Endothelial cell of umbilical vein (primary cell): ENCODE measurements around the gene MT1M. TPM values are rescaled to one million over a fixed set of nuclear protein-coding genes. Genes with fewer than 3 reads are reported as not detected.

Experiments
- BruUV-seq: library from RNA; stranded (reverse); fragments of 400-500 nt; replicated peaks from 2 replicates; lab custom pipeline; 2021; lab: Mats Ljungman, UMichigan
- CTCF ChIA-PET: fragments of 300-600, 350-600 bp; sonication (Branson Sonifier 250); formaldehyde crosslinking; loops from one replicate; lab custom pipeline; 2021; ENCODE audit warnings: antibody characterized with exemption, inconsistent platforms; lab: Charles Lee
- POLR2A ChIA-PET: fragments of 300-600, 350-600 bp; sonication (Branson Sonifier 250); formaldehyde crosslinking; loops from one replicate; lab custom pipeline; 2021; ENCODE audit warnings: antibody characterized with exemption, inconsistent platforms; lab: Charles Lee
- DNase-seq: peaks from one replicate; pipeline ENCODE4 v3.0.0-alpha.2; 2011; ENCODE audit warnings: low read depth, low spot score
- FAIRE-seq: peaks from 2 replicates; lab custom pipeline; 2011; peaks lifted over from hg19 to GRCh38; lab: Jason Lieb, UNC
- H2AFZ ChIP-seq: 2 replicates; pipeline ENCODE4 v1.6.0; 2012; ENCODE audit warnings: low read depth, low read length, control low read depth, inconsistent platforms
- H3K27ac ChIP-seq: 2 replicates; pipeline ENCODE4 v1.5.1; 2011; ENCODE audit warnings: low read depth, mild to moderate bottlenecking, control low read depth, low read length, moderate library complexity; ENCODE audit not compliant: insufficient read depth
- H3K27me3 ChIP-seq, 2 experiments: 2 replicates each; pipeline versions ENCODE4 v1.6.0 to v1.6.1; 2011; ENCODE audit warnings: low read length in 2 of 2, mixed read lengths in 1 of 2; ENCODE audit not compliant: control insufficient read depth in 2 of 2, insufficient read depth in 2 of 2
- H3K36me3 ChIP-seq, 2 experiments: 2 replicates in 1 of 2; 3 replicates in 1 of 2; pipeline ENCODE4 v1.5.1; 2011; ENCODE audit warnings: low read length in 2 of 2, mild to moderate bottlenecking in 1 of 2, moderate library complexity in 1 of 2; ENCODE audit not compliant: control insufficient read depth in 2 of 2, insufficient read depth in 2 of 2; ENCODE audit errors: extremely low read depth in 1 of 2
- H3K4me1 ChIP-seq: 3 replicates; pipeline ENCODE4 v1.5.1; 2011; ENCODE audit warnings: mild to moderate bottlenecking, low read length; ENCODE audit not compliant: control insufficient read depth, insufficient read depth; ENCODE audit errors: extremely low read depth
- H3K4me2 ChIP-seq: 2 replicates; pipeline ENCODE4 v1.6.1; 2011; ENCODE audit warnings: low read length, control low read depth, mixed read lengths; ENCODE audit not compliant: insufficient read depth
- H3K4me3 ChIP-seq, 3 experiments: fragments of 200-600 bp in 1 of 3; sonication (generic), shearing (Covaris generic) in 1 of 3; replicated peaks in 1 of 3; 2 replicates each; pipeline ENCODE4 v1.5.1; 2011 to 2016; ENCODE audit warnings: control low read depth in 3 of 3, low read length in 3 of 3, mild to moderate bottlenecking in 2 of 3, inconsistent platforms in 1 of 3, low read depth in 1 of 3, moderate library complexity in 1 of 3; ENCODE audit not compliant: insufficient read depth in 1 of 3
- H3K79me2 ChIP-seq: 2 replicates; pipeline ENCODE4 v1.6.0; 2012; ENCODE audit warnings: low read length, inconsistent platforms; ENCODE audit not compliant: control insufficient read depth, insufficient read depth
- H3K9ac ChIP-seq: replicated peaks from 2 replicates; pipeline ENCODE3; 2011; ENCODE audit warnings: low read length, control low read depth; ENCODE audit not compliant: insufficient read depth; ENCODE audit errors: extremely low read depth
- H3K9me1 ChIP-seq: replicated peaks from 3 replicates; pipeline ENCODE4 v1.6.0; 2011; ENCODE audit warnings: mild to moderate bottlenecking, low read length; ENCODE audit not compliant: control insufficient read depth, insufficient read depth; ENCODE audit errors: extremely low read depth
- H3K9me3 ChIP-seq: replicated peaks from 2 replicates; pipeline ENCODE4 v1.5.1; 2012; ENCODE audit warnings: low read length, inconsistent platforms; ENCODE audit not compliant: control insufficient read depth, insufficient read depth
- H4K20me1 ChIP-seq: replicated peaks from 2 replicates; pipeline ENCODE3; 2011; ENCODE audit warnings: mild to moderate bottlenecking, low read length; ENCODE audit not compliant: control insufficient read depth, insufficient read depth; ENCODE audit errors: extremely low read depth
- CTCF ChIP-seq, 2 donors: IDR thresholded peaks; 1 replicate in 1 of 2; 2 replicates in 1 of 2; pipeline ENCODE4 v1.5.1; 2011; ENCODE audit warnings: low read length in 2 of 2, mild to moderate bottlenecking in 2 of 2, moderate library complexity in 2 of 2, control low read depth in 1 of 2, inconsistent platforms in 1 of 2, low read depth in 1 of 2; ENCODE audit not compliant: insufficient read depth in 1 of 2; ENCODE audit errors: extremely low read depth in 1 of 2
- EZH2 ChIP-seq: IDR thresholded peaks from 2 replicates; pipeline ENCODE4 v1.6.1; 2012; ENCODE audit warnings: borderline replicate concordance, low read depth, mild to moderate bottlenecking, moderate library complexity, low read length, inconsistent platforms; ENCODE audit not compliant: severe bottlenecking
- FOS ChIP-seq: IDR thresholded peaks from 2 replicates; pipeline ENCODE4 v1.6.1; 2011; ENCODE audit warnings: mild to moderate bottlenecking, low read length, moderate library complexity, borderline replicate concordance; ENCODE audit not compliant: insufficient read depth
- GATA2 ChIP-seq: IDR thresholded peaks from 2 replicates; pipeline ENCODE4 v1.7.0; 2011; ENCODE audit warnings: low read depth, mild to moderate bottlenecking, moderate library complexity, mixed read lengths, low read length; ENCODE audit not compliant: insufficient read length, insufficient read depth
- JUN ChIP-seq: IDR thresholded peaks from 2 replicates; pipeline ENCODE4 v1.6.1; 2011; ENCODE audit warnings: borderline replicate concordance, low read depth; ENCODE audit not compliant: insufficient read length, insufficient read depth
- MAX ChIP-seq: IDR thresholded peaks from 2 replicates; pipeline ENCODE4 v1.6.1; 2011; ENCODE audit not compliant: insufficient read depth, insufficient read length
- MYC ChIP-seq: IDR thresholded peaks from one replicate; pipeline ENCODE4 v1.6.1; 2011; ENCODE audit warnings: mild to moderate bottlenecking, low read depth, low read length
- POLR2A ChIP-seq: IDR thresholded peaks from 2 replicates; pipeline ENCODE4 v1.6.1; 2012; ENCODE audit warnings: low read depth, mild to moderate bottlenecking, control low read depth, low read length
- POLR2AphosphoS5 ChIP-seq: IDR thresholded peaks from 2 replicates; pipeline ENCODE4 v1.6.1; 2012; ENCODE audit warnings: low read depth, mild to moderate bottlenecking, control low read depth, low read length, moderate library complexity; ENCODE audit not compliant: insufficient read depth
- dilution Hi-C: fragments of 300-500 bp; cut with MboI; formaldehyde crosslinking; loops from one replicate; pipeline ENCODE4 v1.15.0; 2019; ENCODE audit warnings: low sequenced_read_pairs; ENCODE audit not compliant: extremely low pct_ligation_motif_present
- intact Hi-C: fragments of 100-400 bp; cut with micrococcal nuclease; formaldehyde crosslinking; loops from one replicate; pipeline ENCODE4 v1.10.0; 2022
- polyA plus RNA-seq, 4 experiments: library from polyadenylated mRNA; depleted of rRNA in 3 of 4; stranded (reverse) in 3 of 4; unstranded in 1 of 4; fragments of >200 nt; gene quantifications; 2 replicates each; pipeline versions ENCODE4 v1.2.1 to v1.2.3, GENCODE V29; 2011 to 2012; ENCODE audit warnings: missing spikeins in 1 of 4
- total RNA-seq: library from RNA; stranded (reverse); gene quantifications from 2 replicates; pipeline ENCODE4 v1.2.3, GENCODE V29; 2021

The MT1M gene
- total and polyA plus RNA-seq, 2 donors (not counting 3 experiments of a cell fraction or from before 2014, with no cell fraction given), result 4.3 to 4.6 TPM

DNA sequence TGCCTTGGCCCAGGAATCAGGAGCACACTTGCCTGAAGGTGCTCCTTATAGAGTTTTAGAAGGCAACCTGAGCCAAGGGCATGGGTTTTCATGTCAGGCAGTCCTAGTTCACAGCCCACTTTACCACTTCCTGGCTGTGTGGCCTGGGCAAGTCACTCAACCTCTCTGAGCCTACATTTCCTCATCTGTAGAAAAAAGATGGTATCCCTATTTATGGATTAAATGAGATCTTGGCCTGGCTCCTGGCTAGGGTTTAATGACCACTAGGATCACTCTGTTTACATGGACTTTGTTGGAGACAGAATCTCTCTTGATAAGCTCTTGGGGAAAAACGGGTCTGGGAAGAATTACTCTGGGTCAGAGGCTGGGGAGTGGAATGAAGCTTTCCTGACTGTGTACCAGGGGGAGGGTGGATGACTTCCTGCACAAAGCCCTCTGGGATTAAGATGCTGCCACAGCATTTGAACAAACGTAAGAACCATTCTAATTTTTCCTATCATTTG lies 21.8 kb upstream of the MT1M start:
- Histone ChIP-seq H3K27ac (peak overlapping the region; percentile 99), H4K20me1 (no peaks in the 10 kb centered on the region)
- no TSS peak for BruUV-seq

More for the DNA sequence above, 21.8 kb upstream of the MT1M start:
- Histone ChIP-seq H3K9me1 (no peaks in the 10 kb centered on the region), H3K4me1 (peaks cover 74% of the 10 kb centered on the region), H3K9ac (peak overlapping the region; percentile 95), H3K79me2 (peaks cover 28% of the 10 kb centered on the region), H3K9me3 (no peaks in the 10 kb centered on the region), H3K4me2 (peak overlapping the region; percentile 81), H3K27me3 (no peaks in the 10 kb centered on the region), H3K4me3 (peak overlapping the region in 1 of 3 experiments; percentile 93), H3K36me3 (no peaks in the 10 kb centered on the region), H2AFZ (no peak overlapping the region)
- ChIA-PET POLR2A (interaction anchor here (4.5 kb wide), 1 partner anchor 15 kb away, joined by 51 read pairs; the partner anchor contains the start of gene MT1E), CTCF (interaction anchor here (1.2 to 2.5 kb wide), 4 partner anchors 10 to 97 kb away, joined by 3 to 8 read pairs (median 5); no protein-coding TSS in a partner anchor)
- TF ChIP-seq MYC (no peak), POLR2A (no peak), FOS (no peak), EZH2 (no peak), GATA2 (no peak), CTCF (IDR thresholded peaks at IDR 0.05; ENCODE audit: extremely low read depth in 1 of 2, insufficient read depth in 1 of 2, low read depth in 1 of 2, low read length in 2 of 2) (no peak), MAX (no peak), POLR2AphosphoS5 (no peak), JUN (no peak)
- dilution Hi-C loops, result no loop called here
- intact Hi-C loops, result no loop called here
- FAIRE-seq (peak; percentile 15), DNase-seq (no peak)
